ENCODE results near the gene STEAP1B.
"Not testable (repeated sequence)": the region's sequence is repeated elsewhere in the genome, so short reads cannot be mapped to it uniquely, and the experiment has no call there.

STEAP1B gene

GRCh38 chr7:22499888-22500689 is at the start of gene STEAP1B:
STEAP1B (minus strand) TSS chr7:22500188; CDS start chr7:22494855, 5,333 bp downstream.
- peak; percentile 88 for DNase-seq

- DNase-seq: no peak
Measured at GRCh38 chr7:22549051-22549450, 49.1 kb upstream of the STEAP1B start.

- no peak for DNase-seq
Measured at GRCh38 chr7:22548313-22548712, 48.3 kb upstream of the STEAP1B start.

GRCh38 chr7:22546769-22547168 is 46.8 kb upstream of the STEAP1B start:
- no peak for DNase-seq

GRCh38 chr7:22545529-22545928 is 45.5 kb upstream of the STEAP1B start:
- DNase-seq: no peak

- no peak for DNase-seq
Measured at GRCh38 chr7:22544245-22544644, 44.3 kb upstream of the STEAP1B start.

- no peak for DNase-seq
Measured at GRCh38 chr7:22543169-22543568, 43.2 kb upstream of the STEAP1B start.

GRCh38 chr7:22542669-22543068 is 42.7 kb upstream of the STEAP1B start:
- no peak for DNase-seq

GRCh38 chr7:22542254-22542653 is 42.3 kb upstream of the STEAP1B start:
- DNase-seq: no peak

GRCh38 chr7:22541789-22542188 is 41.8 kb upstream of the STEAP1B start:
- DNase-seq: no peak

GRCh38 chr7:22528537-22528936 is 28.5 kb upstream of the STEAP1B start:
- DNase-seq: not testable (repeated sequence)

- not testable (repeated sequence) for DNase-seq
Measured at GRCh38 chr7:22524353-22524947, 24.5 kb upstream of the STEAP1B start.

GRCh38 chr7:22523478-22524352 is 23.7 kb upstream of the STEAP1B start:
- DNase-seq: peak; percentile 6

GRCh38 chr7:22519560-22519959 is 19.6 kb upstream of the STEAP1B start:
- DNase-seq: not testable (repeated sequence)

- not testable (repeated sequence) for DNase-seq
Measured at GRCh38 chr7:22516950-22517349, 17.0 kb upstream of the STEAP1B start.

- not testable (repeated sequence) for DNase-seq
Measured at GRCh38 chr7:22514963-22515362, 15.0 kb upstream of the STEAP1B start.

GRCh38 chr7:22507320-22507719 is 7.3 kb upstream of the STEAP1B start:
- not testable (repeated sequence) for DNase-seq

- not testable (repeated sequence) for DNase-seq
Measured at GRCh38 chr7:22506316-22507020, 6.5 kb upstream of the STEAP1B start.

GRCh38 chr7:22504519-22504918 is 4.5 kb upstream of the STEAP1B start:
- DNase-seq: not testable (repeated sequence)

GRCh38 chr7:22502104-22502503 is 2.1 kb upstream of the STEAP1B start:
- DNase-seq: not testable (repeated sequence)

GRCh38 chr7:22501336-22501735 is 1.3 kb upstream of the STEAP1B start:
- DNase-seq: not testable (repeated sequence)

GRCh38 chr7:22499044-22499443 is 944 bp downstream of the STEAP1B start:
- DNase-seq: no peak

- not testable (repeated sequence) for DNase-seq
Measured at GRCh38 chr7:22496912-22497311, 3.1 kb downstream of the STEAP1B start.
